ENCODE data around the gene GRIK3. TPM values are rescaled to one million over a fixed set of nuclear protein-coding genes. Genes with fewer than 3 reads are reported as not detected.

GRIK3 gene
- total RNA-seq, 1 donor from 2014 or later, result 2.3 TPM

GRCh38 chr1:36981126-36981525 lies 53.2 kb downstream of the GRIK3 start:
- H3K27ac Mint-ChIP-seq, result no peak overlapping the region
- H3K36me3 Mint-ChIP-seq, result no peaks in the 10 kb centered on the region
- no peak overlapping the region for H3K4me3 Mint-ChIP-seq
- no peak for TF ChIP-seq CTCF (conservative IDR thresholded peaks at IDR 0.05)
- no peak for DNase-seq (ENCODE audit: extremely low spot score, unreplicated experiment)
- H3K27me3 Mint-ChIP-seq, result peaks cover 52% of the 10 kb centered on the region
- no peaks in the 10 kb centered on the region for H3K4me1 Mint-ChIP-seq (ENCODE audit: unreplicated experiment)
- no peaks in the 10 kb centered on the region for H3K9me3 Mint-ChIP-seq

- Mint-ChIP-seq H3K4me3 (no peak overlapping the region), H3K27ac (no peak overlapping the region), H3K4me1 (ENCODE audit: unreplicated experiment) (no peaks in the 10 kb centered on the region), H3K9me3 (no peaks in the 10 kb centered on the region), H3K36me3 (no peaks in the 10 kb centered on the region), H3K27me3 (peaks cover 39% of the 10 kb centered on the region)
- DNase-seq (ENCODE audit: extremely low spot score, unreplicated experiment), result no peak
- no peak for TF ChIP-seq CTCF (conservative IDR thresholded peaks at IDR 0.05)
These were observed 56.4 kb downstream of the GRIK3 start for GRCh38 chr1:36977731-36978406.

- H3K36me3 Mint-ChIP-seq, result no peaks in the 10 kb centered on the region
- peaks cover 36% of the 10 kb centered on the region for H3K27me3 Mint-ChIP-seq
- no peak for DNase-seq (ENCODE audit: extremely low spot score, unreplicated experiment)
- no peak for TF ChIP-seq CTCF (conservative IDR thresholded peaks at IDR 0.05)
- H3K27ac Mint-ChIP-seq, result no peak overlapping the region
- no peaks in the 10 kb centered on the region for H3K4me1 Mint-ChIP-seq (ENCODE audit: unreplicated experiment)
- no peak overlapping the region for H3K4me3 Mint-ChIP-seq
- no peaks in the 10 kb centered on the region for H3K9me3 Mint-ChIP-seq
These were observed 58.7 kb downstream of the GRIK3 start for GRCh38 chr1:36975642-36976041.

- no peak for TF ChIP-seq CTCF (conservative IDR thresholded peaks at IDR 0.05)
- no peak for DNase-seq (ENCODE audit: extremely low spot score, unreplicated experiment)
- no peak overlapping the region for H3K4me3 Mint-ChIP-seq
- no peak overlapping the region for H3K27ac Mint-ChIP-seq
- no peaks in the 10 kb centered on the region for H3K9me3 Mint-ChIP-seq
- no peaks in the 10 kb centered on the region for H3K36me3 Mint-ChIP-seq
- H3K27me3 Mint-ChIP-seq, result peaks cover 20% of the 10 kb centered on the region
- no peaks in the 10 kb centered on the region for H3K4me1 Mint-ChIP-seq (ENCODE audit: unreplicated experiment)
These were observed 61.3 kb downstream of the GRIK3 start for GRCh38 chr1:36973056-36973455.

GRCh38 chr1:36971852-36972618 lies 62.3 kb downstream of the GRIK3 start:
- Mint-ChIP-seq H3K4me3 (no peak overlapping the region), H3K36me3 (no peaks in the 10 kb centered on the region), H3K9me3 (no peaks in the 10 kb centered on the region), H3K4me1 (ENCODE audit: unreplicated experiment) (no peaks in the 10 kb centered on the region), H3K27me3 (peaks cover 19% of the 10 kb centered on the region), H3K27ac (no peak overlapping the region)
- no peak for TF ChIP-seq CTCF (conservative IDR thresholded peaks at IDR 0.05)
- no peak for DNase-seq (ENCODE audit: extremely low spot score, unreplicated experiment)

Data from type B pancreatic cell (in vitro differentiated cells).